Measurements from ENCODE around the gene ABCC8.

GRCh38 chr11:17400048-17400775, 76.4 kb downstream of the ABCC8 start:
- TF ChIP-seq NR1H2 (CRISPR knock-in tag; IDR thresholded peaks at IDR 0.05) = no peak
- no peak for TF ChIP-seq SMAD4 (CRISPR knock-in tag; IDR thresholded peaks at IDR 0.05)
- no peak for TF ChIP-seq CTCF (IDR thresholded peaks at IDR 0.05)

Measured in WTC11 (cell line).